ENCODE results near the gene LMF1. TPM values are rescaled to one million over a fixed set of nuclear protein-coding genes. Genes with fewer than 3 reads are reported as not detected.

Gene LMF1
- total and polyA plus RNA-seq, 2 donors (not counting 1 experiment from before 2014, with no cell fraction given) = 36.4 to 63.2 TPM

DNA sequence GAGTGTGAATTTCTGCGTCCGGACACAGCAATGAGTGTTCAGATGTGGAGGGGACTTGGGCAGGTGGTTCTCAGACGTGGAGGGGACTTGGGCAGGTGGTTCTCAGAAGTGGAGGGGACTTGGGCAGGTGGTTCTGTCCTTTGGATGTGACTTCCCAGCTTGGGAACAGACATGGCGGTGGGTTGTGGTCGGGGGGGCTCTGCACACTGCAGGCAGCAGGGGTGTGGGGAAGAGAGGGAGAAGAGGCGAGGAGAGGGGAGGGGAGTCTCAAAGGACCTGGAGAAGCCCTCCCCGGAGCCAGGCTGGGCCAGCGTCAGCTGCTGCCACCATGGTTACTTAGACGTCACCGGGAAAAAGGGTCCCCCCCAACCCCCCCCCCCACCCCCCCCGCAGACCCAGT lies 20.6 kb upstream of the LMF1 start:
- ChIA-PET CTCF (no interaction called here), POLR2A (no interaction called here)
- no peak for ATAC-seq (ENCODE audit: low read depth)
- Mint-ChIP-seq H3K4me3 (no peak overlapping the region), H3K9me3 (ENCODE audit: insufficient read depth) (no peaks in the 10 kb centered on the region), H3K27ac (no peak overlapping the region), H3K27me3 (peaks cover 13% of the 10 kb centered on the region), H3K4me1 (no peaks in the 10 kb centered on the region)
- intact Hi-C loops (cut with micrococcal nuclease) = no loop called here
- peaks cover 0 to 21% (median 0%) of the 10 kb centered on the region in 4 experiments for H3K27me3 ChIP-seq (replicated peaks in 1 of 4; ENCODE audit: control extremely low read depth in 1 of 4, control insufficient read depth in 3 of 4, insufficient read depth in 4 of 4, low read length in 3 of 4)
- H3K9ac ChIP-seq (ENCODE audit: low read length) = no peak overlapping the region
- no peak overlapping the region for H2AFZ ChIP-seq (ENCODE audit: insufficient read depth, low read depth, low read length, poor library complexity, severe bottlenecking)
- H3K4me1 ChIP-seq (ENCODE audit: control insufficient read depth in 2 of 2, insufficient read depth in 2 of 2, low read length in 2 of 2) = no peaks in the 10 kb centered on the region
- TF ChIP-seq CTCF (IDR thresholded peaks at IDR 0.05) = no peak
- TF ChIP-seq EZH2 (IDR thresholded peaks at IDR 0.05; ENCODE audit: borderline replicate concordance, insufficient read depth, low read depth, low read length, poor library complexity, severe bottlenecking) = no peak
- H4K20me1 ChIP-seq (ENCODE audit: control insufficient read depth, insufficient read depth, low read length, poor library complexity, severe bottlenecking) = no peaks in the 10 kb centered on the region
- WGBS (ENCODE audit: insufficient coverage) = 87% methylated on average over 8 of the region's 11 CpGs
- H3K4me2 ChIP-seq (replicated peaks; ENCODE audit: low read depth, low read length, poor library complexity, severe bottlenecking) = no peak overlapping the region
- DNase-seq = no peak
- no peak overlapping the region for H3K27ac ChIP-seq (ENCODE audit: low read length in 2 of 2)
- no peaks in the 10 kb centered on the region for H3K36me3 ChIP-seq (replicated peaks in 1 of 2; ENCODE audit: control extremely low read depth in 1 of 2, control insufficient read depth in 1 of 2, extremely low read depth in 1 of 2, insufficient read depth in 2 of 2, low read length in 1 of 2)
- H3K4me3 ChIP-seq (ENCODE audit: control extremely low read depth in 1 of 5, extremely low read depth in 1 of 5, insufficient read depth in 1 of 5, low read depth in 2 of 5, low read length in 4 of 5) = no peak overlapping the region
- peaks cover 1 to 41% (median 13%) of the 10 kb centered on the region in 3 donors for H3K9me3 ChIP-seq (ENCODE audit: control extremely low read depth in 1 of 3, control insufficient read depth in 2 of 3, insufficient read depth in 1 of 3, low read length in 2 of 3)
- H3K79me2 ChIP-seq (ENCODE audit: control insufficient read depth, insufficient read depth, low read length) = no peaks in the 10 kb centered on the region

DNA sequence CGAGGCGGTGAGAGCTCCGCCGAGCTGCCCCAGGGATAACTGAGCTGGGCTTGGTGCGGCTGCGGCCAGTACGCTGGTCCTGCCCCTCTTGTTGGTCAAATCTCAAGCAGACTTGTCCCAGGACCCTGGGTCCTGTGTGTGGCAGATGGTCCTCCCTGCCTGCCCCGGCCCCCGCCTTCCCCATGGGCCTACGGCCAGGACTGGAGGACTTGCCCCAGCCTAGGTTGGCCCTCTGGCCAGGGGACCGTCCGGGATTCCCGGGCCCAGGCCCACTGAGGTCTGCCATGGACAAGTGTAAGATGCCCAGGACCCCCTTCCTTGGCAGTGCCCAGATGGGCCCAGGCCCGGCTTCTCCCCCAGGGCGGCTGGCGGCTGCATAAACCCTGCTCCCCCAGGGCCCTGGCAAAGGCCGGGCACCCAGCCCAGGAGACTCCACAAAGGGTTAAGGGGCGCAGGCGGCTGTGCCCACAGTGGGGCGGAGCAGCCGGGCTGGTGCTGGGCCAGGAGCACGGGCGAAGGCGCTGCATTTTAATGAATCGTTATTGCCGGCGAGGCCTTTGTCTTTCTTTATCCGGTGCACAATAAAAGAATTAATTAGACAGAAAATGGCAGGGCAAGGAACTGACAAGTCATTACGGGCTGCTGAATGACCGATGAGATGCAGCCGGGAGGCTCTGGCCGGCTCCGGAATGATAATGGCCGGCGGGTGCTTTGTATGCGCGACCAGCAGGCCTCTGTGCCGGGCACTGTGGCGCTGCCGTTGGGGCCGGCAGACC lies 19.9 kb upstream of the LMF1 start:
- Mint-ChIP-seq H3K27ac (no peak overlapping the region), H3K27me3 (peaks cover 7% of the 10 kb centered on the region), H3K4me1 (no peaks in the 10 kb centered on the region), H3K9me3 (ENCODE audit: insufficient read depth) (no peaks in the 10 kb centered on the region), H3K4me3 (no peak overlapping the region)
- Histone ChIP-seq H3K4me1 (ENCODE audit: control insufficient read depth in 2 of 2, insufficient read depth in 2 of 2, low read length in 2 of 2) (no peaks in the 10 kb centered on the region), H3K9ac (ENCODE audit: low read length) (no peak overlapping the region), H3K4me2 (replicated peaks; ENCODE audit: low read depth, low read length, poor library complexity, severe bottlenecking) (no peak overlapping the region), H3K27me3 (replicated peaks in 1 of 4; ENCODE audit: control extremely low read depth in 1 of 4, control insufficient read depth in 3 of 4, insufficient read depth in 4 of 4, low read length in 3 of 4) (peaks cover 0 to 16% (median 0%) of the 10 kb centered on the region in 4 experiments), H4K20me1 (ENCODE audit: control insufficient read depth, insufficient read depth, low read length, poor library complexity, severe bottlenecking) (no peaks in the 10 kb centered on the region), H3K79me2 (ENCODE audit: control insufficient read depth, insufficient read depth, low read length) (no peaks in the 10 kb centered on the region), H3K4me3 (ENCODE audit: control extremely low read depth in 1 of 5, extremely low read depth in 1 of 5, insufficient read depth in 1 of 5, low read depth in 2 of 5, low read length in 4 of 5) (no peak overlapping the region), H3K9me3 (ENCODE audit: control extremely low read depth in 1 of 3, control insufficient read depth in 2 of 3, insufficient read depth in 1 of 3, low read length in 2 of 3) (peaks cover 1 to 34% (median 12%) of the 10 kb centered on the region in 3 donors), H3K36me3 (replicated peaks in 1 of 2; ENCODE audit: control extremely low read depth in 1 of 2, control insufficient read depth in 1 of 2, extremely low read depth in 1 of 2, insufficient read depth in 2 of 2, low read length in 1 of 2) (no peaks in the 10 kb centered on the region), H3K27ac (ENCODE audit: low read length in 2 of 2) (no peak overlapping the region), H2AFZ (ENCODE audit: insufficient read depth, low read depth, low read length, poor library complexity, severe bottlenecking) (no peak overlapping the region)
- intact Hi-C loops (cut with micrococcal nuclease) = no loop called here
- DNase-seq = no peak
- TF ChIP-seq CTCF (IDR thresholded peaks at IDR 0.05) = no peak
- no peak for TF ChIP-seq EZH2 (IDR thresholded peaks at IDR 0.05; ENCODE audit: borderline replicate concordance, insufficient read depth, low read depth, low read length, poor library complexity, severe bottlenecking)
- ChIA-PET POLR2A (no interaction called here), CTCF (no interaction called here)
- ATAC-seq (ENCODE audit: low read depth) = no peak
- WGBS (ENCODE audit: insufficient coverage) = 96% methylated on average over 41 of the region's 41 CpGs

All from B cell (primary cell).